Ascending aorta (tissue), 2 donors: ENCODE data around the gene POTEI. TPM values are rescaled to one million over a fixed set of nuclear protein-coding genes. Genes with fewer than 3 reads are reported as not detected.
A peak's percentile ranks its signal among the peaks of the same experiment; 100 is the strongest.
"Not testable (repeated sequence)": the region's sequence is repeated elsewhere in the genome, so short reads cannot be mapped to it uniquely, and the experiment has no call there.

Experiments
- DNase-seq, 2 donors: peaks; one replicate each; pipeline ENCODE4 v3.0.0-alpha.2; 2019; ENCODE audit warnings: low spot score in 2 of 2
- H3K27ac ChIP-seq, 2 donors: fragments of 200-600 bp; sonication (generic); one replicate each; pipeline ENCODE4 v1.5.1; 2016 to 2017; ENCODE audit warnings: mild to moderate bottlenecking in 1 of 2
- H3K27me3 ChIP-seq: fragments of 200-600 bp; sonication (generic); one replicate; pipeline ENCODE4 v1.5.1; 2017
- H3K36me3 ChIP-seq, 2 donors: fragments of 200-600 bp; sonication (generic); one replicate each; pipeline ENCODE4 v1.5.1; 2016
- H3K4me1 ChIP-seq, 2 donors: fragments of 200-600 bp; sonication (generic); one replicate each; pipeline ENCODE4 v1.5.1; 2016 to 2017; ENCODE audit warnings: mild to moderate bottlenecking in 1 of 2
- H3K4me3 ChIP-seq, 2 donors: fragments of 200-600 bp; sonication (generic); one replicate each; pipeline ENCODE4 v1.5.1; 2016 to 2017; ENCODE audit warnings: mild to moderate bottlenecking in 1 of 2
- H3K9me3 ChIP-seq, 2 donors: fragments of 200-600 bp; sonication (generic); one replicate each; pipeline ENCODE4 v1.5.1; 2016
- intact Hi-C: fragments of 100-400 bp; cut with DNase I; formaldehyde crosslinking; loops from one replicate; pipeline ENCODE4 v1.15.1; 2023
- total RNA-seq: library from RNA; depleted of rRNA; stranded (reverse); fragments of >200 nt; gene quantifications from one replicate; pipeline ENCODE4 v1.1.0, GENCODE V29; 2016
- TF ChIP-seq, protein P1 (sequence below), 3 experiments: fragments of 200-600 bp in 2 of 3; fragments of 450-650 bp in 1 of 3; sonication (generic) in 2 of 3; IDR thresholded peaks; one replicate each; pipeline ENCODE4 v1.5.1; 2016 to 2019; ENCODE audit warnings: antibody characterized with exemption in 3 of 3, mild to moderate bottlenecking in 1 of 3, moderate library complexity in 1 of 3

POTEI gene
- total RNA-seq, 1 donor from 2014 or later, result not detected

DNA sequence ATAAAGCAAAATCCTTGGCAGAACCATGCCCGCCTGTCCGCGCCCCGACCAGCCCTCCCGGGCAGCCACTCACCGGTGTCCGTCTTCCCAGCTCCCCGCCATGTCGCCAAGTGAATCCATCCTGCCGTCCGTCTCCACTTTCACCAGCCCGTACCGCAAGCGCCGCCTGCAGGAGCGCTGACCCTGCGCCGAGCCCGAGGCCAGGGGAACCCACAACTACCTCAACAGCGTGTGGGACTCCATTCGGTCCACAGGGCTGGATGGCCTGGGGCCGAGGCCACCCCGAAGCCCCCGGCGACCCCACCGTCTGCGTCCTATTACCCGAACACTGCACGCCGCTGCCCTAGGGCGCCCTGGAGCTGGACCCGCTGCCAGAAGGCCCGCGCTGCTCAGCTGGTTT is 81.5 kb downstream of the POTEI start:
- H3K36me3 ChIP-seq, H3K4me1 ChIP-seq, H3K27me3 ChIP-seq, intact Hi-C loops, H3K27ac ChIP-seq, H3K9me3 ChIP-seq: not testable (repeated sequence)
- TF ChIP-seq, protein P1, sequence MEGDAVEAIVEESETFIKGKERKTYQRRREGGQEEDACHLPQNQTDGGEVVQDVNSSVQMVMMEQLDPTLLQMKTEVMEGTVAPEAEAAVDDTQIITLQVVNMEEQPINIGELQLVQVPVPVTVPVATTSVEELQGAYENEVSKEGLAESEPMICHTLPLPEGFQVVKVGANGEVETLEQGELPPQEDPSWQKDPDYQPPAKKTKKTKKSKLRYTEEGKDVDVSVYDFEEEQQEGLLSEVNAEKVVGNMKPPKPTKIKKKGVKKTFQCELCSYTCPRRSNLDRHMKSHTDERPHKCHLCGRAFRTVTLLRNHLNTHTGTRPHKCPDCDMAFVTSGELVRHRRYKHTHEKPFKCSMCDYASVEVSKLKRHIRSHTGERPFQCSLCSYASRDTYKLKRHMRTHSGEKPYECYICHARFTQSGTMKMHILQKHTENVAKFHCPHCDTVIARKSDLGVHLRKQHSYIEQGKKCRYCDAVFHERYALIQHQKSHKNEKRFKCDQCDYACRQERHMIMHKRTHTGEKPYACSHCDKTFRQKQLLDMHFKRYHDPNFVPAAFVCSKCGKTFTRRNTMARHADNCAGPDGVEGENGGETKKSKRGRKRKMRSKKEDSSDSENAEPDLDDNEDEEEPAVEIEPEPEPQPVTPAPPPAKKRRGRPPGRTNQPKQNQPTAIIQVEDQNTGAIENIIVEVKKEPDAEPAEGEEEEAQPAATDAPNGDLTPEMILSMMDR (IDR thresholded peaks at IDR 0.05), result peak in 2 of 3 experiments; percentile 27 to 33
- peak overlapping the region; percentile 44 to 49 for H3K4me3 ChIP-seq
- DNase-seq, result peak in 1 of 2 donors; percentile 77

DNA sequence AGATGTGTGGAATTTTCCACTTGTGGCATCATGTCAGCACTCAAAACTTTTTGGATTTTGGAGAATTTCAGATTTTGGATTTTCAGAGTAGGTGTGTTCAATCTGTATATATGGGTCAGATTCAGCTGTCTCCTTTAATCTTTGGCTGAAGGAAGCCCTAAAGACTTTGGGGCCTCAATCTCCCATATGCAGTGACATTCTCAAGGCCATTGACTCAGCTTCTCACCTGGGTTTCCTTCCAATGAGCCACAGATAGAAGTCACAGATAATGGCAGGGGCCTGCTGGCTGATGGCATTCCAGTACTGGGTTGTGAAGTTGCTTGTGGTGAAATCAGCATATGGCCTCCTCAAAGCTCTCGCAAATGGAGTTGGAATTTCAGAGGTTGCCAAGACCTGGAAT is 90.3 kb downstream of the POTEI start:
- H3K36me3 ChIP-seq, intact Hi-C loops, H3K4me3 ChIP-seq, DNase-seq, H3K9me3 ChIP-seq, H3K27me3 ChIP-seq, H3K27ac ChIP-seq, H3K4me1 ChIP-seq: not testable (repeated sequence)

DNA sequence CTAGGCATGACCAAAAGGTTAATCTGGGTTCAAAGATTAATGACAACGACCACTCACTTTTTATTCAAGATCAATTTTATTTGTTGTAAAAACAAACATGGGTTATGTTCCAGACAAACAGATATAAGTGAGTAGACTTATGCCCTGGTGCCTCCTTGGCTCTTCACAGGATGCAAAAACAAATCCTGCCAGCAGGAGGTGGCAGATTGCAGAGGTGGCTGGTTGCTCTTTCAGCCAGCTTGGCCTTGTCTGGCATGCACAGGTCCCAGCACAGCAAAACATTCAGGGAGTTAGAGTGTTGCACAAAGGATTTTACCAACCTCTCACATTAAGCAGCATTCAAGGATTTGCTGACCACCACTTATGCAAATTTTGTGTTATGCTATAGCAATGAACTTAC is 92.4 kb downstream of the POTEI start:
- H3K9me3 ChIP-seq, H3K4me1 ChIP-seq, H3K27me3 ChIP-seq, H3K27ac ChIP-seq, intact Hi-C loops, H3K4me3 ChIP-seq, H3K36me3 ChIP-seq, DNase-seq: not testable (repeated sequence)

Other genes with a start within 250 kb of the POTEI start
- 97.9 TPM for gene IMP4, start 166.4 kb downstream of the POTEI start, total RNA-seq
- gene PTPN18, start 153.3 kb downstream of the POTEI start, total RNA-seq, result 21.0 TPM
- not detected for gene CFC1B, start 11.9 kb upstream of the POTEI start, total RNA-seq
- gene CFC1, start 90.2 kb upstream of the POTEI start, total RNA-seq, result not detected
- gene POTEJ, start 102.1 kb upstream of the POTEI start, total RNA-seq, result not detected
- not detected for gene GPR148, start 219.7 kb upstream of the POTEI start, total RNA-seq
- gene AMER3, start 246.2 kb upstream of the POTEI start, total RNA-seq, result not detected